H1 (cell line): ENCODE data around the gene SGSM1. TPM values are rescaled to one million over a fixed set of nuclear protein-coding genes. Genes with fewer than 3 reads are reported as not detected.

ENCODE experiments used
- ASH2L ChIP-seq: fragments of 200-600, 300-600 bp; sonication (generic); IDR thresholded peaks from one replicate; pipeline ENCODE4 v1.7.1; 2017; ENCODE audit warnings: low read length
- BACH1 ChIP-seq: IDR thresholded peaks from 2 replicates; pipeline ENCODE4 v1.6.1; 2012; ENCODE audit warnings: low read length, improper control_type of control experiment
- CHD2 ChIP-seq: IDR thresholded peaks from 2 replicates; pipeline ENCODE4 v1.6.1; 2012; ENCODE audit warnings: low read length, improper control_type of control experiment
- GABPA ChIP-seq: IDR thresholded peaks from 2 replicates; pipeline ENCODE4 v1.6.1; 2011; ENCODE audit warnings: mild to moderate bottlenecking, low read length, moderate library complexity, borderline replicate concordance; ENCODE audit not compliant: insufficient read depth
- NANOG ChIP-seq: IDR thresholded peaks from 2 replicates; pipeline ENCODE4 v1.6.1; 2011; ENCODE audit warnings: low read length, low read depth, mild to moderate bottlenecking, inconsistent platforms; ENCODE audit not compliant: insufficient read depth, poor library complexity, severe bottlenecking
- SIN3A ChIP-seq, 2 experiments: IDR thresholded peaks in 1 of 2; conservative IDR thresholded peaks in 1 of 2; 2 replicates each; pipeline ENCODE4 v1.6.1; 2011 to 2012; ENCODE audit warnings: low read length in 2 of 2, improper control_type of control experiment in 1 of 2, low read depth in 1 of 2, mild to moderate bottlenecking in 1 of 2
- SIRT6 ChIP-seq: IDR thresholded peaks from one replicate; pipeline ENCODE4 v1.7.1; 2012; ENCODE audit warnings: low read length, inconsistent platforms
- SP2 ChIP-seq: IDR thresholded peaks from 2 replicates; pipeline ENCODE4 v1.6.1; 2012; ENCODE audit warnings: mild to moderate bottlenecking, low read length, inconsistent platforms
- TAF1 ChIP-seq: IDR thresholded peaks from 2 replicates; pipeline ENCODE4 v1.6.1; 2011; ENCODE audit warnings: mild to moderate bottlenecking, low read depth, low read length
- YY1 ChIP-seq: IDR thresholded peaks from 2 replicates; pipeline ENCODE4 v1.6.1; 2011; ENCODE audit warnings: low read depth, mild to moderate bottlenecking, low read length
- polyA plus RNA-seq, 7 experiments: library from polyadenylated mRNA; depleted of rRNA in 3 of 7; stranded (reverse) in 5 of 7; unstranded in 2 of 7; fragments of >200 nt in 5 of 7; fragments of 200-250 nt in 2 of 7; gene quantifications; 1 replicate in 5 of 7; 2 replicates in 1 of 7; 4 replicates in 1 of 7; pipeline versions ENCODE4 v1.2.1 to v1.2.3, GENCODE V29; 2011 to 2013; ENCODE audit warnings: missing spikeins in 2 of 7, mixed read lengths in 2 of 7
- total RNA-seq: library from RNA; stranded (reverse); fragmentation: NEBNext Ultra II Directional; extraction: Animal tissue kit (Norgen Biotek cat#: 25700); gene quantifications from 2 replicates; pipeline ENCODE4 v1.2.1, GENCODE V29; 2021
- TF ChIP-seq, protein P1 (sequence below): fragments of 300-600 bp; sonication (generic); IDR thresholded peaks from 2 replicates; pipeline ENCODE4 v1.7.1; 2012; ENCODE audit warnings: low read length, moderate library complexity, mild to moderate bottlenecking, inconsistent platforms; ENCODE audit not compliant: insufficient replicate concordance
- TF ChIP-seq, protein P2 (sequence below): IDR thresholded peaks from 2 replicates; pipeline ENCODE4 v1.6.1; 2011; ENCODE audit warnings: low read length, improper control_type of control experiment

The SGSM1 gene
- total and polyA plus RNA-seq, 2 of the 8 experiments (the other 6 are each of a cell fraction or from before 2014, with no cell fraction given) = 2.8 to 5.2 TPM

DNA sequence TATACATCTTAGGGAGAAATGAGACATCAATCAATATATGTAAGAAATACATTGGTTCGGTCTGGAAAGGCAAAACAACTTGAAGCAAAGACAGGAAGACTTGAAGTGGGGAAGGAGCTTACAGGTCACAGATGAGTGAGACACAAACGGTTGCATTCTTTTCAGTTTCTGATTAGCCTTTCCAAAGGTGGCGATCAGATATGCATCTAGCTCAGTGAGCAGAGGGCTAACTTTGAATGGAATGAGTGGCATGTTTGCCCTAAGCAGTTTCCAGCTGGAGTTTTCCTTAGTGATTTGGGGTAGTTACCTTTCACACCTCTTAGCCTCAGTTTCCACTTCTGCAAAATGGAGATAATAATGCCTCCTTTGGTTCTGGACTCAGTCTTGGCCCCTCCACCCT, 124.7 kb downstream of the SGSM1 start (continued):
- TF ChIP-seq, protein P1, sequence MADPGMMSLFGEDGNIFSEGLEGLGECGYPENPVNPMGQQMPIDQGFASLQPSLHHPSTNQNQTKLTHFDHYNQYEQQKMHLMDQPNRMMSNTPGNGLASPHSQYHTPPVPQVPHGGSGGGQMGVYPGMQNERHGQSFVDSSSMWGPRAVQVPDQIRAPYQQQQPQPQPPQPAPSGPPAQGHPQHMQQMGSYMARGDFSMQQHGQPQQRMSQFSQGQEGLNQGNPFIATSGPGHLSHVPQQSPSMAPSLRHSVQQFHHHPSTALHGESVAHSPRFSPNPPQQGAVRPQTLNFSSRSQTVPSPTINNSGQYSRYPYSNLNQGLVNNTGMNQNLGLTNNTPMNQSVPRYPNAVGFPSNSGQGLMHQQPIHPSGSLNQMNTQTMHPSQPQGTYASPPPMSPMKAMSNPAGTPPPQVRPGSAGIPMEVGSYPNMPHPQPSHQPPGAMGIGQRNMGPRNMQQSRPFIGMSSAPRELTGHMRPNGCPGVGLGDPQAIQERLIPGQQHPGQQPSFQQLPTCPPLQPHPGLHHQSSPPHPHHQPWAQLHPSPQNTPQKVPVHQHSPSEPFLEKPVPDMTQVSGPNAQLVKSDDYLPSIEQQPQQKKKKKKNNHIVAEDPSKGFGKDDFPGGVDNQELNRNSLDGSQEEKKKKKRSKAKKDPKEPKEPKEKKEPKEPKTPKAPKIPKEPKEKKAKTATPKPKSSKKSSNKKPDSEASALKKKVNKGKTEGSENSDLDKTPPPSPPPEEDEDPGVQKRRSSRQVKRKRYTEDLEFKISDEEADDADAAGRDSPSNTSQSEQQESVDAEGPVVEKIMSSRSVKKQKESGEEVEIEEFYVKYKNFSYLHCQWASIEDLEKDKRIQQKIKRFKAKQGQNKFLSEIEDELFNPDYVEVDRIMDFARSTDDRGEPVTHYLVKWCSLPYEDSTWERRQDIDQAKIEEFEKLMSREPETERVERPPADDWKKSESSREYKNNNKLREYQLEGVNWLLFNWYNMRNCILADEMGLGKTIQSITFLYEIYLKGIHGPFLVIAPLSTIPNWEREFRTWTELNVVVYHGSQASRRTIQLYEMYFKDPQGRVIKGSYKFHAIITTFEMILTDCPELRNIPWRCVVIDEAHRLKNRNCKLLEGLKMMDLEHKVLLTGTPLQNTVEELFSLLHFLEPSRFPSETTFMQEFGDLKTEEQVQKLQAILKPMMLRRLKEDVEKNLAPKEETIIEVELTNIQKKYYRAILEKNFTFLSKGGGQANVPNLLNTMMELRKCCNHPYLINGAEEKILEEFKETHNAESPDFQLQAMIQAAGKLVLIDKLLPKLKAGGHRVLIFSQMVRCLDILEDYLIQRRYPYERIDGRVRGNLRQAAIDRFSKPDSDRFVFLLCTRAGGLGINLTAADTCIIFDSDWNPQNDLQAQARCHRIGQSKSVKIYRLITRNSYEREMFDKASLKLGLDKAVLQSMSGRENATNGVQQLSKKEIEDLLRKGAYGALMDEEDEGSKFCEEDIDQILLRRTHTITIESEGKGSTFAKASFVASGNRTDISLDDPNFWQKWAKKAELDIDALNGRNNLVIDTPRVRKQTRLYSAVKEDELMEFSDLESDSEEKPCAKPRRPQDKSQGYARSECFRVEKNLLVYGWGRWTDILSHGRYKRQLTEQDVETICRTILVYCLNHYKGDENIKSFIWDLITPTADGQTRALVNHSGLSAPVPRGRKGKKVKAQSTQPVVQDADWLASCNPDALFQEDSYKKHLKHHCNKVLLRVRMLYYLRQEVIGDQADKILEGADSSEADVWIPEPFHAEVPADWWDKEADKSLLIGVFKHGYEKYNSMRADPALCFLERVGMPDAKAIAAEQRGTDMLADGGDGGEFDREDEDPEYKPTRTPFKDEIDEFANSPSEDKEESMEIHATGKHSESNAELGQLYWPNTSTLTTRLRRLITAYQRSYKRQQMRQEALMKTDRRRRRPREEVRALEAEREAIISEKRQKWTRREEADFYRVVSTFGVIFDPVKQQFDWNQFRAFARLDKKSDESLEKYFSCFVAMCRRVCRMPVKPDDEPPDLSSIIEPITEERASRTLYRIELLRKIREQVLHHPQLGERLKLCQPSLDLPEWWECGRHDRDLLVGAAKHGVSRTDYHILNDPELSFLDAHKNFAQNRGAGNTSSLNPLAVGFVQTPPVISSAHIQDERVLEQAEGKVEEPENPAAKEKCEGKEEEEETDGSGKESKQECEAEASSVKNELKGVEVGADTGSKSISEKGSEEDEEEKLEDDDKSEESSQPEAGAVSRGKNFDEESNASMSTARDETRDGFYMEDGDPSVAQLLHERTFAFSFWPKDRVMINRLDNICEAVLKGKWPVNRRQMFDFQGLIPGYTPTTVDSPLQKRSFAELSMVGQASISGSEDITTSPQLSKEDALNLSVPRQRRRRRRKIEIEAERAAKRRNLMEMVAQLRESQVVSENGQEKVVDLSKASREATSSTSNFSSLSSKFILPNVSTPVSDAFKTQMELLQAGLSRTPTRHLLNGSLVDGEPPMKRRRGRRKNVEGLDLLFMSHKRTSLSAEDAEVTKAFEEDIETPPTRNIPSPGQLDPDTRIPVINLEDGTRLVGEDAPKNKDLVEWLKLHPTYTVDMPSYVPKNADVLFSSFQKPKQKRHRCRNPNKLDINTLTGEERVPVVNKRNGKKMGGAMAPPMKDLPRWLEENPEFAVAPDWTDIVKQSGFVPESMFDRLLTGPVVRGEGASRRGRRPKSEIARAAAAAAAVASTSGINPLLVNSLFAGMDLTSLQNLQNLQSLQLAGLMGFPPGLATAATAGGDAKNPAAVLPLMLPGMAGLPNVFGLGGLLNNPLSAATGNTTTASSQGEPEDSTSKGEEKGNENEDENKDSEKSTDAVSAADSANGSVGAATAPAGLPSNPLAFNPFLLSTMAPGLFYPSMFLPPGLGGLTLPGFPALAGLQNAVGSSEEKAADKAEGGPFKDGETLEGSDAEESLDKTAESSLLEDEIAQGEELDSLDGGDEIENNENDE = no peak
- no peak for TF ChIP-seq NANOG
- TF ChIP-seq YY1 = no peak
- no peak for TF ChIP-seq ASH2L
- TF ChIP-seq BACH1 = no peak
- no peak for TF ChIP-seq TAF1
- no peak for TF ChIP-seq SP2
- TF ChIP-seq, protein P2, sequence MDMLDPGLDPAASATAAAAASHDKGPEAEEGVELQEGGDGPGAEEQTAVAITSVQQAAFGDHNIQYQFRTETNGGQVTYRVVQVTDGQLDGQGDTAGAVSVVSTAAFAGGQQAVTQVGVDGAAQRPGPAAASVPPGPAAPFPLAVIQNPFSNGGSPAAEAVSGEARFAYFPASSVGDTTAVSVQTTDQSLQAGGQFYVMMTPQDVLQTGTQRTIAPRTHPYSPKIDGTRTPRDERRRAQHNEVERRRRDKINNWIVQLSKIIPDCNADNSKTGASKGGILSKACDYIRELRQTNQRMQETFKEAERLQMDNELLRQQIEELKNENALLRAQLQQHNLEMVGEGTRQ = no peak
- no peak for TF ChIP-seq GABPA
- no peak for TF ChIP-seq SIN3A (conservative IDR thresholded peaks at IDR 0.05 in 1 of 2, IDR thresholded peaks at IDR 0.05 in 1 of 2; ENCODE audit: low read depth in 1 of 2, low read length in 2 of 2)
- TF ChIP-seq CHD2 = no peak
- TF ChIP-seq SIRT6 = no peak
